Lower leg skin (tissue), 4 donors: ENCODE data around the gene SEPTIN8. TPM values are rescaled to one million over a fixed set of nuclear protein-coding genes. Genes with fewer than 3 reads are reported as not detected.

ENCODE experiments used
- DNase-seq, 2 donors: peaks; one replicate each; pipeline ENCODE4 v3.0.0-alpha.2; 2019; ENCODE audit warnings: low spot score in 2 of 2
- H3K4me3 ChIP-seq: fragments of 200-600 bp; sonication (generic); 2 replicates; pipeline ENCODE4 v1.5.1; 2017; ENCODE audit warnings: mild to moderate bottlenecking, low read depth; ENCODE audit not compliant: poor library complexity, severe bottlenecking
- CTCF ChIP-seq, 3 donors: fragments of 450-650 bp; IDR thresholded peaks; one replicate each; pipeline ENCODE4 v1.5.1; 2016; ENCODE audit warnings: antibody characterized with exemption in 3 of 3, mild to moderate bottlenecking in 3 of 3, moderate library complexity in 2 of 3
- POLR2A ChIP-seq, 2 donors: fragments of 450-650 bp; IDR thresholded peaks; one replicate each; pipeline ENCODE4 v1.6.1; 2016 to 2017; ENCODE audit warnings: antibody characterized with exemption in 2 of 2, mild to moderate bottlenecking in 1 of 2, moderate library complexity in 1 of 2
- WGBS, 2 donors: methylation state at CpG; one replicate each; pipeline ENCODE4 v1.1.5; 2018; 5-methylcytosine and 5-hydroxymethylcytosine counted together
- intact Hi-C: fragments of 100-400 bp; cut with DNase I; formaldehyde crosslinking; loops from one replicate; pipeline ENCODE4 v1.15.0; 2023; ENCODE audit warnings: low total_unique reads
- total RNA-seq, 4 donors: library from RNA; depleted of rRNA; stranded (reverse); fragments of >200 nt; gene quantifications; one replicate each; pipeline ENCODE4 v1.1.0, GENCODE V29; 2016

The SEPTIN8 gene
- total RNA-seq, 4 donors from 2014 or later, result 70.0 to 99.6 (median 87.8) TPM

GRCh38 chr5:132790201-132790865, 13.3 kb upstream of the SEPTIN8 start:
- H3K4me3 ChIP-seq, result no peak overlapping the region
- no peak for DNase-seq
- WGBS, 2 donors, result 74% methylated on average over 2 of the region's 2 CpGs
- no peak for TF ChIP-seq CTCF (IDR thresholded peaks at IDR 0.05)
- TF ChIP-seq POLR2A (IDR thresholded peaks at IDR 0.05), result no peak
- intact Hi-C loops, result no loop called here

GRCh38 chr5:132788990-132789886, 12.2 kb upstream of the SEPTIN8 start:
- DNase-seq, result peak in 1 of 2 donors; percentile 45
- no peak overlapping the region for H3K4me3 ChIP-seq
- intact Hi-C loops, result no loop called here
- TF ChIP-seq CTCF (IDR thresholded peaks at IDR 0.05), result no peak
- no peak for TF ChIP-seq POLR2A (IDR thresholded peaks at IDR 0.05)
- 90 to 94% methylated on average over 8 of the region's 8 CpGs for WGBS, 2 donors

GRCh38 chr5:132788508-132788907, 11.5 kb upstream of the SEPTIN8 start:
- WGBS, 2 donors, result 96 to 100% methylated on average over 1 of the region's 1 CpG
- peak in 1 of 2 donors; percentile 45 for DNase-seq
- TF ChIP-seq CTCF (IDR thresholded peaks at IDR 0.05) (no peak), POLR2A (IDR thresholded peaks at IDR 0.05) (no peak)
- intact Hi-C loops, result no loop called here
- H3K4me3 ChIP-seq, result no peak overlapping the region

- intact Hi-C loops, result no loop called here
- WGBS, 2 donors, result 94 to 95% methylated on average over 1 of the region's 1 CpG
- H3K4me3 ChIP-seq, result no peak overlapping the region
- no peak for TF ChIP-seq POLR2A (IDR thresholded peaks at IDR 0.05)
- TF ChIP-seq CTCF (IDR thresholded peaks at IDR 0.05), result no peak
- DNase-seq, result peak in 1 of 2 donors; percentile 26
Observed at GRCh38 chr5:132787076-132787475, 10.0 kb upstream of the SEPTIN8 start.

- DNase-seq, result peak in 1 of 2 donors; percentile 45
- no peak overlapping the region for H3K4me3 ChIP-seq
- TF ChIP-seq CTCF (IDR thresholded peaks at IDR 0.05) (no peak), POLR2A (IDR thresholded peaks at IDR 0.05) (no peak)
- WGBS, 2 donors, result 92 to 94% methylated on average over 4 of the region's 4 CpGs
- intact Hi-C loops, result no loop called here
Observed at GRCh38 chr5:132785864-132786263, 8.8 kb upstream of the SEPTIN8 start.
